Transverse colon (tissue), 4 donors: Measurements from ENCODE around the gene DPYD. TPM values are rescaled to one million over a fixed set of nuclear protein-coding genes. Genes with fewer than 3 reads are reported as not detected.

Source experiments
- DNase-seq: peaks from one replicate; pipeline ENCODE4 v3.0.0-alpha.2; 2019
- H3K27ac ChIP-seq, 4 donors: fragments of 200-600 bp; sonication (generic); 2 replicates each; pipeline ENCODE4 v1.5.1; 2016 to 2018; ENCODE audit warnings: inconsistent platforms in 4 of 4
- H3K27me3 ChIP-seq: fragments of 200-600 bp; sonication (generic); 2 replicates; pipeline ENCODE4 v1.5.1; 2017; ENCODE audit warnings: inconsistent platforms
- H3K36me3 ChIP-seq, 4 donors: fragments of 200-600 bp; sonication (generic); 2 replicates each; pipeline ENCODE4 v1.5.1; 2017 to 2019; ENCODE audit warnings: inconsistent platforms in 4 of 4
- H3K4me1 ChIP-seq, 4 donors: fragments of 200-600 bp; sonication (generic); 2 replicates each; pipeline ENCODE4 v1.5.1; 2017 to 2020; ENCODE audit warnings: inconsistent platforms in 4 of 4
- H3K4me3 ChIP-seq, 4 donors: fragments of 200-600 bp; sonication (generic); 1 replicate in 1 of 4; 2 replicates in 3 of 4; pipeline versions ENCODE4 v1.5.1 to v1.6.1; 2017 to 2019; ENCODE audit warnings: inconsistent platforms in 4 of 4
- H3K9me3 ChIP-seq, 2 donors: fragments of 200-600 bp; sonication (generic); 2 replicates each; pipeline ENCODE4 v1.5.1; 2017 to 2019; ENCODE audit warnings: inconsistent platforms in 2 of 2
- CTCF ChIP-seq, 5 experiments: fragments of 200-600 bp in 3 of 5; fragments of 450-650 bp in 2 of 5; sonication (generic) in 3 of 5; IDR thresholded peaks; 1 replicate in 2 of 5; 2 replicates in 3 of 5; pipeline ENCODE4 v1.5.1; 2016 to 2017; ENCODE audit warnings: antibody characterized with exemption in 5 of 5, inconsistent platforms in 3 of 5, mild to moderate bottlenecking in 2 of 5, moderate library complexity in 1 of 5
- EP300 ChIP-seq: sonication (generic); formaldehyde crosslinking; IDR thresholded peaks from one replicate; pipeline ENCODE4 v1.6.1; 2017; ENCODE audit warnings: antibody characterized with exemption, low read depth
- POLR2A ChIP-seq: fragments of 450-650 bp; IDR thresholded peaks from one replicate; pipeline ENCODE4 v1.6.1; 2016; ENCODE audit warnings: antibody characterized with exemption, mild to moderate bottlenecking, moderate library complexity
- POLR2AphosphoS5 ChIP-seq, 3 donors: sonication (generic); formaldehyde crosslinking; IDR thresholded peaks; one replicate each; pipeline ENCODE4 v1.6.1; 2016; ENCODE audit warnings: antibody characterized with exemption in 3 of 3
- WGBS, 2 donors: methylation state at CpG; one replicate each; pipeline ENCODE4 v1.1.5; 2018; ENCODE audit warnings: low coverage in 1 of 2; 5-methylcytosine and 5-hydroxymethylcytosine counted together
- in situ Hi-C, 4 donors: fragments of 200-750 bp; cut with MboI; loops; one replicate each; pipeline versions ENCODE4 v1.15.0 to v1.15.1; 2017; ENCODE audit warnings: low sequenced_read_pairs in 3 of 4, low pct_ligation_motif_present in 1 of 4, low pct_unique_long_range_greater_than_20kb in 1 of 4
- intact Hi-C: fragments of 100-400 bp; cut with DNase I; formaldehyde crosslinking; loops from one replicate; pipeline ENCODE4 v1.15.1; 2023; ENCODE audit warnings: low total_unique reads
- total RNA-seq, 4 donors: library from RNA; depleted of rRNA; stranded (reverse); fragments of >200 nt; gene quantifications; one replicate each; pipeline ENCODE4 v1.1.0, GENCODE V29; 2016

Gene DPYD
- total RNA-seq, 4 donors from 2014 or later = 11.2 to 34.8 (median 26.0) TPM

- 51 to 54% methylated on average over 4 of the region's 4 CpGs for WGBS, 2 donors
Observed at GRCh38 chr1:97849345-97850340, 71.2 kb downstream of the DPYD start.

GRCh38 chr1:97845805-97846204, 75.0 kb downstream of the DPYD start:
- DNase-seq = no peak
- in situ Hi-C loops = no loop called here
- 80 to 95% methylated on average over 1 to 10 of the region's 10 CpGs for WGBS, 2 donors
- Histone ChIP-seq H3K27me3 (no peaks in the 10 kb centered on the region), H3K4me1 (peaks cover 0 to 10% (median 0%) of the 10 kb centered on the region in 4 donors), H3K36me3 (no peaks in the 10 kb centered on the region), H3K27ac (no peak overlapping the region), H3K9me3 (no peaks in the 10 kb centered on the region), H3K4me3 (no peak overlapping the region)
- intact Hi-C loops = no loop called here
- TF ChIP-seq EP300 = no peak
- TF ChIP-seq POLR2AphosphoS5 (IDR thresholded peaks at IDR 0.05) = no peak
- TF ChIP-seq POLR2A = no peak

More at GRCh38 chr1:97849345-97850340, 71.2 kb downstream of the DPYD start:
- Histone ChIP-seq H3K36me3 (no peaks in the 10 kb centered on the region), H3K4me3 (no peak overlapping the region), H3K27me3 (no peaks in the 10 kb centered on the region), H3K4me1 (peaks cover 0 to 10% (median 0%) of the 10 kb centered on the region in 4 donors), H3K27ac (no peak overlapping the region), H3K9me3 (no peaks in the 10 kb centered on the region)
- no peak for DNase-seq
- TF ChIP-seq CTCF (IDR thresholded peaks at IDR 0.05) (no peak), POLR2A (no peak), EP300 (no peak), POLR2AphosphoS5 (IDR thresholded peaks at IDR 0.05) (no peak)
- in situ Hi-C loops = no loop called here
- intact Hi-C loops = no loop called here

GRCh38 chr1:97844552-97845089, 76.2 kb downstream of the DPYD start:
- in situ Hi-C loops = no loop called here
- H3K27ac ChIP-seq = no peak overlapping the region
- H3K36me3 ChIP-seq = no peaks in the 10 kb centered on the region
- H3K27me3 ChIP-seq = no peaks in the 10 kb centered on the region
- no peak for DNase-seq
- H3K4me3 ChIP-seq = no peak overlapping the region
- TF ChIP-seq CTCF (IDR thresholded peaks at IDR 0.05) (no peak), POLR2A (no peak), EP300 (no peak), POLR2AphosphoS5 (IDR thresholded peaks at IDR 0.05) (no peak)
- no peaks in the 10 kb centered on the region for H3K9me3 ChIP-seq
- H3K4me1 ChIP-seq = peaks cover 0 to 8% (median 0%) of the 10 kb centered on the region in 4 donors
- WGBS, 2 donors = 91% methylated on average over 5 of the region's 5 CpGs; no CpG with 5 or more reads in 1 of the 2 donors
- intact Hi-C loops = no loop called here

GRCh38 chr1:97841338-97841737, 79.5 kb downstream of the DPYD start:
- H3K36me3 ChIP-seq = no peaks in the 10 kb centered on the region
- DNase-seq = no peak
- no peaks in the 10 kb centered on the region for H3K4me1 ChIP-seq
- WGBS, 2 donors = 88 to 100% methylated on average over 1 of the region's 1 CpG
- in situ Hi-C loops = no loop called here
- intact Hi-C loops = no loop called here
- no peaks in the 10 kb centered on the region for H3K27me3 ChIP-seq
- no peak overlapping the region for H3K4me3 ChIP-seq
- no peak for TF ChIP-seq CTCF (IDR thresholded peaks at IDR 0.05)
- TF ChIP-seq POLR2AphosphoS5 (IDR thresholded peaks at IDR 0.05) = no peak
- no peak for TF ChIP-seq POLR2A
- no peak for TF ChIP-seq EP300
- H3K27ac ChIP-seq = no peak overlapping the region
- no peaks in the 10 kb centered on the region for H3K9me3 ChIP-seq
